Measurements from ENCODE around the gene PPT2.

PPT2 gene

GRCh38 chr6:32168807-32169591 lies 15.1 kb downstream of the PPT2 start:
- no peak for TF ChIP-seq EZH2 (optimal IDR thresholded peaks at IDR 0.05; ENCODE audit: low read depth, low read length)
- TF ChIP-seq CTCF (IDR thresholded peaks at IDR 0.05; ENCODE audit: low read length): no peak
- TF ChIP-seq EZH2phosphoT487 (IDR thresholded peaks at IDR 0.05; ENCODE audit: low read length): no peak
- no peaks in the 10 kb centered on the region for H3K36me3 ChIP-seq (replicated peaks; ENCODE audit: insufficient read depth, low read length)
- H3K4me2 ChIP-seq (ENCODE audit: low read depth, low read length): no peak overlapping the region

GRCh38 chr6:32170294-32170693 lies 16.4 kb downstream of the PPT2 start:
- Histone ChIP-seq H3K4me2 (ENCODE audit: low read depth, low read length) (no peak overlapping the region), H3K9me2 (replicated peaks; ENCODE audit: insufficient read depth, low read length) (no peaks in the 10 kb centered on the region), H3K9ac (ENCODE audit: low read length) (no peak overlapping the region), H3K27ac (ENCODE audit: low read length) (no peak overlapping the region), H3K9me3 (replicated peaks; ENCODE audit: insufficient read depth, low read length) (no peaks in the 10 kb centered on the region), H2AFZ (ENCODE audit: low read length) (no peak overlapping the region), H3K27me3 (replicated peaks; ENCODE audit: insufficient read depth, low read length) (no peaks in the 10 kb centered on the region), H3K79me2 (ENCODE audit: low read length) (peaks cover 4% of the 10 kb centered on the region; the same call in 1 of the 2 replicates), H3K4me1 (ENCODE audit: low read length) (peaks cover 4% of the 10 kb centered on the region; the same call in 1 of the 2 replicates), H3F3A (ENCODE audit: insufficient read depth, low read length) (no peaks in the 10 kb centered on the region), H3K4me3 (ENCODE audit: low read length) (no peak overlapping the region), H3K36me3 (replicated peaks; ENCODE audit: insufficient read depth, low read length) (no peaks in the 10 kb centered on the region), H4K20me1 (ENCODE audit: insufficient read depth, low read length) (no peaks in the 10 kb centered on the region)
- no peak for DNase-seq
- no peak for TF ChIP-seq EZH2phosphoT487 (IDR thresholded peaks at IDR 0.05; ENCODE audit: low read length)

More at GRCh38 chr6:32168807-32169591, 15.1 kb downstream of the PPT2 start:
- Histone ChIP-seq H3K4me3 (ENCODE audit: low read length) (no peak overlapping the region), H3F3A (ENCODE audit: insufficient read depth, low read length) (no peaks in the 10 kb centered on the region), H2AFZ (ENCODE audit: low read length) (no peak overlapping the region), H3K27me3 (replicated peaks; ENCODE audit: insufficient read depth, low read length) (no peaks in the 10 kb centered on the region), H3K9me2 (replicated peaks; ENCODE audit: insufficient read depth, low read length) (no peaks in the 10 kb centered on the region), H4K20me1 (ENCODE audit: insufficient read depth, low read length) (no peaks in the 10 kb centered on the region), H3K9ac (ENCODE audit: low read length) (no peak overlapping the region), H3K79me2 (ENCODE audit: low read length) (no peaks in the 10 kb centered on the region), H3K9me3 (replicated peaks; ENCODE audit: insufficient read depth, low read length) (no peaks in the 10 kb centered on the region), H3K4me1 (ENCODE audit: low read length) (no peaks in the 10 kb centered on the region), H3K27ac (ENCODE audit: low read length) (no peak overlapping the region)
- no peak for DNase-seq

- H3K4me1 ChIP-seq (ENCODE audit: low read length): peaks cover 7% of the 10 kb centered on the region; the same call in 1 of the 2 replicates
- H3K79me2 ChIP-seq (ENCODE audit: low read length): peaks cover 9% of the 10 kb centered on the region; the same call in 1 of the 2 replicates
- H3K9ac ChIP-seq (ENCODE audit: low read length): no peak overlapping the region
- TF ChIP-seq EZH2phosphoT487 (IDR thresholded peaks at IDR 0.05; ENCODE audit: low read length): no peak
- no peak for TF ChIP-seq EZH2 (optimal IDR thresholded peaks at IDR 0.05; ENCODE audit: low read depth, low read length)
- no peak for TF ChIP-seq CTCF (IDR thresholded peaks at IDR 0.05; ENCODE audit: low read length)
- no peak for DNase-seq
- H3K36me3 ChIP-seq (replicated peaks; ENCODE audit: insufficient read depth, low read length): no peaks in the 10 kb centered on the region
- no peaks in the 10 kb centered on the region for H3K27me3 ChIP-seq (replicated peaks; ENCODE audit: insufficient read depth, low read length)
- H3K4me3 ChIP-seq (ENCODE audit: low read length): no peak overlapping the region
- 0 out of 2 replicates have a peak, but pooled peaks cover under 1% of the 10 kb centered on the region for H3F3A ChIP-seq (ENCODE audit: insufficient read depth, low read length)
- no peak overlapping the region for H2AFZ ChIP-seq (ENCODE audit: low read length)
- H3K9me2 ChIP-seq (replicated peaks; ENCODE audit: insufficient read depth, low read length): no peaks in the 10 kb centered on the region
- H3K27ac ChIP-seq (ENCODE audit: low read length): no peak overlapping the region
- H3K4me2 ChIP-seq (ENCODE audit: low read depth, low read length): no peak overlapping the region
- no peaks in the 10 kb centered on the region for H4K20me1 ChIP-seq (ENCODE audit: insufficient read depth, low read length)
- no peaks in the 10 kb centered on the region for H3K9me3 ChIP-seq (replicated peaks; ENCODE audit: insufficient read depth, low read length)
These were observed 17.3 kb downstream of the PPT2 start for GRCh38 chr6:32171234-32171633.
